Measurements from ENCODE around the gene GARIN6.
"Not testable (repeated sequence)": the region's sequence is repeated elsewhere in the genome, so short reads cannot be mapped to it uniquely, and the experiment has no call there.

Gene GARIN6

DNA sequence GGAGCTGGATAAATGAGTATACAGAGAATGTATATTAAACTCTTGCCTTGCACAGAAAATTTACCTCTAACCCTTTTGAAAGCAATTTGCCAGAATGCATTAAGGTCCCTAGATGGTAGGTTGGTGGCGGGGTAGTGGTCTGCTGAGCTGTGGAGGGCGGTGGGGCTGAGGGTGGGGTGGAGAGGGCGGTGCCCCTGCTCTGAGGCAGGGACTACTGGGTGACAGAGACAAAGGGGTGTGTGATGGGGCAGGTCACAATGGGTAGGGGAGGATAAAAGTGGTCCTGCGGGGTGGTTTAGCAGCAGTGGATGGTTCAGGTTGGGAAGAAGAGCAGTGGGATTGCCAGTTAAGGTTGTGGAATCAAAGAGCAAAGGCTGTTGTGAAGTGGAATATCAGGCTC is at the start of gene GARIN6:
Gene GARIN6, plus strand, starts transcription at position 301 of the 400 bp plus-strand sequence. CDS start 422 bp downstream, outside the sequence.
- DNase-seq: no peak

- DNase-seq: no peak
Measured at GRCh38 chr12:99598785-99599184, 48.8 kb upstream of the GARIN6 start.

GRCh38 chr12:99600388-99600787 is 47.2 kb upstream of the GARIN6 start:
- no peak for DNase-seq

DNA sequence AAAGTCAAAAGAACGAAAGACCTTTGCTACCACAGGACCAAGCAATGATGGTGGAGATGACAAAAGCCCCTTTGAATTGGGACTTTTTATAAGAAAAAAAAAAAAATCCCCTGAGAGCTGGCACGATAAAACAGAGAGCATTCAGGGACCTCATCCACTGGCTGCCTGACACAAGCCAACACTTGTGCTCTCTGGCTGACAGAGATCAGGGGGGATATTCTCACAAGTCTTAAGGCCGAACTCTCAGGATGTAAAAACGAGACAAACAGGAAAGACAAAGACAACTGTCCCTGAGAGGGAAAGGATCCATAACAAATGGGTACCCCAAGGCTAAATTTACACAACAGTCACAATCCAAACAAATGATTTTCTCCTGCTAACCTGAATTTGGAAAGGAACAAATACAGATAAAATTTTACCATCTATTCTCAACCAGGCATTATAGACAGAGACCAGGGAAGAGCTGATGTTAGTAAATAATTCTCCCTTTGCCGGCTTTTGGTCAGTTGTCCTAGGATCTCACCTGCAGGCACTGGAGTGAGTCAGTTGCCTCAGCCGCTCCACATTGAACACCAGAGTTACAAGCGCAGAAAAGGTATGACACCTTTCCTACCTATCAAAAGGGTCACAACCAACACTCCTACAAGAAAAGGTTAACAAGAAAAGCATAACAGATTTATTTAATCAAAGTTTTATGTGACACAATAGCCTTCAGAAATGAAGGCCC is 37.9 kb upstream of the GARIN6 start:
- no peak for DNase-seq

GRCh38 chr12:99611117-99611516 is 36.4 kb upstream of the GARIN6 start:
- DNase-seq: no peak

- no peak for DNase-seq
Measured at GRCh38 chr12:99611599-99611998, 36.0 kb upstream of the GARIN6 start.

GRCh38 chr12:99618657-99619056 is 28.9 kb upstream of the GARIN6 start:
- DNase-seq: no peak

- no peak for DNase-seq
Measured at GRCh38 chr12:99619389-99620158, 28.0 kb upstream of the GARIN6 start.

DNA sequence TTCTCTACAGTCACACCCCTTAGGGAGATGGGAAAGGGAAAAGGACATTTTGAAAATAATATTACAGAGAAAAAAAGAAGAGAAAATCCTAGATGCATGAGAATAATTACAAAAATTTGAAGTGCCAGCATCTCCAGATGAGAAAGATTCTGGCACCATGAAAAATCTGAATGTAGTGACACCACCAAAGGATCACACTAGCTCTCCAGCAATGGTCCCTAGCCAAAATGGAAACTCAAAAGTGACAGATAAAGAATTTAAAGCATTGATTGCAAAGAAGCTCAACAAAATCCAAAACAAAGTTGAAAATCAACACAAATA is 27.4 kb upstream of the GARIN6 start:
- DNase-seq: no peak

- DNase-seq: not testable (repeated sequence)
Measured at GRCh38 chr12:99624591-99624990, 23.0 kb upstream of the GARIN6 start.

DNA sequence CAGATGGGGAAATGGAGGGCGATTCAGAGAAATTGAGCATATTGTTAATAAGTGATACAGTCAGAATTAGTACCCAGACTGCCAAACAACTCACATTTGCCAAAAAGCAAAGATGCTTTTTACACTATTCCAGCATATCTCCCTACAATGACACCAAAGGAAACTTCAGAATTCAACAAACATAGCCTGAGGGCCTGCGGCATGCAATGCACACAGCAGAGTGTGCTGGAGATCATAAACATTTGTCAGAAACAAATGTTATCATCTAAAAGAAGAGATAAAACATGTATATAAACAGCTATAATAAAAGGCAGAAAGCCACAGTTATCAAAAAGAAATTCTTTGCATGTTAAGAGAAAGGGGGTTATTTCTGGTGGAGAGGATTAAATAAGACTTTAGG is 20.1 kb upstream of the GARIN6 start:
- DNase-seq: no peak

DNA sequence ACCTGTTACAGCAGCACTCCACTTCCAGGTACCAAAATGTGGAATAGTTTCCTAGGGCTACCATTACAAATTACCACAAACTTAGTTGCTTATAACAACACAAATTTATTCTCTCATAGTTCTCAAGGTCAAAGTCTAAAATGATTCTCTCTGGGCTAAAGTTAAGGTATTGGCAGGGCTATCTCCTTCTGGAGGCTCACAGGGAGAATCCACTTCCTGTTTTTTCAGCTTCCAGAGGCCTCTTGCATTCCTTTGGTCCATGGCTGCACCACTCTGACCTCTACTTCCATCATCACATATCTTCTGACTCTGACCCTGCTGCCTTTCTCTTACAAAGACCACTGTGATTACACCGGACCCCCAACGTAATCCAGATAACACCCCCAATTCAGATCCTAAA is 2.9 kb upstream of the GARIN6 start:
- no peak for DNase-seq

DNA sequence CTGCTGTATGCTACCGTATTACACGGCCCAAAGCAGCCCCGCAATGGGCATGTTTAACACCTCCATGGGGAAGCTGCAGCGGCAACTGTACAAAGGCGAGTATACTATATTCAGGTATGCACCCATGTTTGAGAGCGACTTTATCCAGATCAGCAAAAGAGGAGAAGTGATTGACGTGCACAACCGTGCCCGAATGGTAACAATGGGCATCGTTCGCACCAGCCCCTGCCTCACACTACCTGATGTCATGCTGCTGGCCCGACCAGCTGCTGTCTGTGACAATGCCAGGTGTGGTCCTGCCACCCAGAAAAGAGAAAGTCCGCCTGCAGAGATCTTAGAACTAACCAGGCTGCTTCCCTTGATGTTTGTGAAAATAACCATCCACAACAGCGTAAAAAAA is 630 bp downstream of the GARIN6 start:
- no peak for DNase-seq

DNA sequence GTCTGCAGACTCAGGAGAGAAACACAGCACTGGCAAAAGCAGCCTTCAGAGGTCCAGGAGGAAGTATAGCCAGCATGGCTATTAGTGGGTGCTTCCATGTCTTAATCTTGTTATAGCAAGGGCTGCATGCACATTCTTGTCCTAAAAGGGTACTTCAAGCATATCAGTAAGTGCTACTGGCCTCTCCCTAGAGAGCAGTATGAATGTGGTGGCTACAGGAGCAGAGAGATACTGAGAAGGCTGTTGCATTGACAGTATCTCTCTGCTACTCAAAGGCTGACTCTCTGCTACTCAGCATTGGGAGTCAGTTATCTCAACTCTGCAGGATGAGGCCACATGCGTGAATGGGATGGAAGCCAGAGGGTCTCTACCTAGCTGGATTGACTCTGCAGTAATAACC is 2.0 kb downstream of the GARIN6 start:
- no peak for DNase-seq

GRCh38 chr12:99658671-99659349 is 11.3 kb downstream of the GARIN6 start:
- no peak for DNase-seq

DNA sequence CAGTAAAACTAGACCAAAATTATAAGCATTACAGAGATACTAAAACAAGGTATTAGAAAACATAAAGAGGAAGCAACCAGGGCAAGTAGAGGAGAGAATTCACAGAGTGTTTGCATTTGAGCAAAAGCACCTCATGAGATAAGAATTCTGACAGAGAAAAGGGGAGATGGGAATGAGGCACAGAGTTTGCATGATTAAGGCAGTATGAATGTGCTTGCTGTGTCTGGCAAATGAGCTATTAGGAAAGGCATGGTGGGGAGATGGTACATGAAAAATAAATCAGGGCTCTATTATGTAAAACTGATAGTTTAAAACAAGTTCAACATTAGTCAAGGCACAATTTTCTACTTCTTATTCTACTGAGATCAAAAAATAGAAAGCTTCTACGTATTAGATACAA is 23.1 kb downstream of the GARIN6 start:
- DNase-seq: no peak

DNA sequence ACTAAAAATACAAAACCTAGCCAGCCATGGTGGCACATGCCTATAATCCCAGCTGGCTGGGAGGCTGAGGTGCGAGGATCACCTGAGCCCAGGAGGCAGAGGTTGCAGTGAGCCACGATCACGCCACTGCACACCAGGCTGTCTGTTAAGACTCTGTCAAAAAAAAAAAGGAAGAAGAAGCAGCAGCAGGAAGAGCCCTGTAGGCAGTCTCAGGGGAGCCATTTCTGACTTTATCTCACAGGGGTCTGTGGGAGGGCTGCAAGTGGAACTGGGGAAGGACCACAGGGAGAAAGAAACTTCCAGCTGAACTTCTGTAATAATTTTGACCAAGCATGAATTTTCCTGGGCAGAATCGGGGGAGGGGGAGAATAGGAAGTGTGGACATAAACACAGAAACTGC is 32.7 kb downstream of the GARIN6 start:
- DNase-seq: no peak

- no peak for DNase-seq
Measured at GRCh38 chr12:99686142-99686541, 38.6 kb downstream of the GARIN6 start.

DNA sequence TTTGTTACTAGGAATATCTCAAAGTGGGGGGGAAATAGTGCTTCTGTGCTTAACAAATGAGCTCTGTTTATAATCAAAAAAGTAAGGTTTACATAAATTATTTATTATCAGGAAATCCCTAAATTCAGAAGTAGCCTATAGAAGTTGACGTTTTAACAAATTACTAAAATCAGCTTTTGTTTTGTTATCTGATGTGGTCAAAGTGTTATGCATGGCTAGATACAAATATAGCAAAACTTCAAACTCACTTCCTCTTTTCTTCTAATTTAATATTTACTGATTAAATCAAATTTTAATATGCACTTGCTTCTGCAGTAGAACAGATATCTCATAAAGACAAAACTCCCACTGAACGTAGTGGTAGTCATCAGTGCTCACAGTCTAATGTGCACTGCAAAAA is 47.5 kb downstream of the GARIN6 start:
- no peak for DNase-seq
